ENCODE results near the gene PDE6B.

DNA sequence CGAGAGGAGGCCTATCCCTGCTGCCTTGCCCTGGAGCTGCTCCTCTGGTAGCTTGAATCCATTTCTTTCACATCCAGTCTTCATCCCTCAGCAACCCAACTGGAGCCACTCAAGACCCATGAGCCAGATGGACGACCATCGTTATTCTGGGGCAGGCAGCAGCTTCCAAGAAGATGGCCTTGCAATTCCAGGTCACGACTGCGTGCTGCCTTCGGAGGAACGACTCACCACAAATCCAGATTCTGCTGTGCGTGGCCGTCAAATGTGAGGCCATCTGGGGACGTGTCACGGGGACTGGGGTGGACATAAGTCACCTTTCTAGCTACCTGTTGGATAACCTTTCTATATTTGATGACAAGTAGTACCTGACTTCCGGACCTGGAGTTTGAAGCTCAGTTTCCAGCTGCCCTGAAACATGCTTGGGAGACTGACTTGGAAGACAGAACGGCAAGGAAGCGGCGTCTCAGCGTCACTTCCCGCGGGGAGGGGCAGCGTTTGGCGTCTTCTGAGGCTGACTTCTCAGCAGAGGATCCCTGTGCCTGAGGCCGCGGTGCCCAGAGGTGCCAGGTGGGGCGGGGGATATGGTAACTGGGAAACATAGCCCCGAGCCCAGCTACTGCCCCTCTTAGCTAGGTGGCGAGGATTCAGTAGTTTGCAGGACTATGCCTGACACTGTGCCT lies 37.6 kb upstream of the PDE6B start:
- TF ChIP-seq POLR2A (IDR thresholded peaks at IDR 0.05) = no peak
- TF ChIP-seq, protein P1, sequence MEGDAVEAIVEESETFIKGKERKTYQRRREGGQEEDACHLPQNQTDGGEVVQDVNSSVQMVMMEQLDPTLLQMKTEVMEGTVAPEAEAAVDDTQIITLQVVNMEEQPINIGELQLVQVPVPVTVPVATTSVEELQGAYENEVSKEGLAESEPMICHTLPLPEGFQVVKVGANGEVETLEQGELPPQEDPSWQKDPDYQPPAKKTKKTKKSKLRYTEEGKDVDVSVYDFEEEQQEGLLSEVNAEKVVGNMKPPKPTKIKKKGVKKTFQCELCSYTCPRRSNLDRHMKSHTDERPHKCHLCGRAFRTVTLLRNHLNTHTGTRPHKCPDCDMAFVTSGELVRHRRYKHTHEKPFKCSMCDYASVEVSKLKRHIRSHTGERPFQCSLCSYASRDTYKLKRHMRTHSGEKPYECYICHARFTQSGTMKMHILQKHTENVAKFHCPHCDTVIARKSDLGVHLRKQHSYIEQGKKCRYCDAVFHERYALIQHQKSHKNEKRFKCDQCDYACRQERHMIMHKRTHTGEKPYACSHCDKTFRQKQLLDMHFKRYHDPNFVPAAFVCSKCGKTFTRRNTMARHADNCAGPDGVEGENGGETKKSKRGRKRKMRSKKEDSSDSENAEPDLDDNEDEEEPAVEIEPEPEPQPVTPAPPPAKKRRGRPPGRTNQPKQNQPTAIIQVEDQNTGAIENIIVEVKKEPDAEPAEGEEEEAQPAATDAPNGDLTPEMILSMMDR (IDR thresholded peaks at IDR 0.05) = no peak
